H9 (cell line): Measurements from ENCODE around the gene RAB17. TPM values are rescaled to one million over a fixed set of nuclear protein-coding genes. Genes with fewer than 3 reads are reported as not detected.

ENCODE experiments used
- DNase-seq: peaks from one replicate; pipeline ENCODE4 v3.0.0-alpha.2; 2017
- H2AFZ ChIP-seq: one replicate; pipeline ENCODE4 v1.6.1; 2013; ENCODE audit warnings: mild to moderate bottlenecking, low read length, control low read depth, moderate library complexity
- H2AK5ac ChIP-seq: 2 replicates; pipeline ENCODE4 v1.6.1; 2013; ENCODE audit warnings: low read length, control low read depth, mixed read lengths; ENCODE audit not compliant: insufficient read length
- H2BK120ac ChIP-seq: one replicate; pipeline ENCODE4 v1.6.1; 2013; ENCODE audit warnings: low read depth, mild to moderate bottlenecking, low read length, control low read depth, inconsistent platforms; ENCODE audit not compliant: poor library complexity, severe bottlenecking
- H2BK12ac ChIP-seq: 2 replicates; pipeline ENCODE4 v1.6.1; 2013; ENCODE audit warnings: low read length, control low read depth, mixed read lengths, low read depth; ENCODE audit not compliant: insufficient read length
- H2BK15ac ChIP-seq: 2 replicates; pipeline ENCODE4 v1.6.1; 2013; ENCODE audit warnings: low read depth, low read length, control low read depth
- H2BK20ac ChIP-seq: one replicate; pipeline ENCODE4 v1.6.1; 2013; ENCODE audit warnings: low read depth, mild to moderate bottlenecking, low read length, control low read depth, inconsistent platforms; ENCODE audit not compliant: poor library complexity, severe bottlenecking
- H2BK5ac ChIP-seq: 2 replicates; pipeline ENCODE4 v1.6.1; 2013; ENCODE audit warnings: low read length, control low read depth, mixed read lengths; ENCODE audit not compliant: insufficient read length
- H3K14ac ChIP-seq: 2 replicates; pipeline ENCODE4 v1.6.1; 2013; ENCODE audit warnings: low read length, control low read depth; ENCODE audit not compliant: insufficient read depth
- H3K18ac ChIP-seq: 2 replicates; pipeline ENCODE4 v1.6.1; 2013; ENCODE audit warnings: low read depth, mild to moderate bottlenecking, mixed read lengths, low read length, control low read depth; ENCODE audit not compliant: insufficient read length
- H3K23ac ChIP-seq: 2 replicates; pipeline ENCODE4 v1.6.1; 2013; ENCODE audit warnings: low read length, control low read depth, mixed read lengths, low read depth; ENCODE audit not compliant: insufficient read length
- H3K23me2 ChIP-seq: 2 replicates; pipeline ENCODE4 v1.6.1; 2013; ENCODE audit warnings: low read depth, mild to moderate bottlenecking, mixed read lengths, low read length, control low read depth; ENCODE audit not compliant: insufficient read length, poor library complexity, severe bottlenecking
- H3K27ac ChIP-seq: 2 replicates; pipeline ENCODE4 v1.5.1; 2013; ENCODE audit warnings: low read length, control low read depth, mixed read lengths, low read depth; ENCODE audit not compliant: insufficient read length
- H3K27me3 ChIP-seq: 2 replicates; pipeline ENCODE4 v1.6.1; 2013; ENCODE audit warnings: low read length, control low read depth, inconsistent platforms; ENCODE audit not compliant: insufficient read depth
- H3K4ac ChIP-seq: 2 replicates; pipeline ENCODE4 v1.6.1; 2013; ENCODE audit warnings: low read depth, mild to moderate bottlenecking, control low read depth, inconsistent platforms, low read length, moderate library complexity
- H3K4me1 ChIP-seq: 2 replicates; pipeline ENCODE4 v1.6.1; 2013; ENCODE audit warnings: low read length, control low read depth, inconsistent platforms; ENCODE audit not compliant: insufficient read depth
- H3K4me2 ChIP-seq: 2 replicates; pipeline ENCODE4 v1.6.1; 2013; ENCODE audit warnings: low read length, control low read depth, mixed read lengths; ENCODE audit not compliant: insufficient read length, insufficient read depth
- H3K56ac ChIP-seq: 2 replicates; pipeline ENCODE4 v1.6.1; 2013; ENCODE audit warnings: low read depth, mild to moderate bottlenecking, mixed read lengths, low read length, control low read depth; ENCODE audit not compliant: insufficient read length
- H3K79me1 ChIP-seq: 2 replicates; pipeline ENCODE4 v1.6.1; 2013; ENCODE audit warnings: low read depth, mild to moderate bottlenecking, moderate library complexity, low read length, control low read depth, inconsistent platforms; ENCODE audit not compliant: insufficient read depth, poor library complexity, severe bottlenecking
- H3K79me2 ChIP-seq: 2 replicates; pipeline ENCODE4 v1.6.1; 2013; ENCODE audit warnings: low read length, control low read depth, inconsistent platforms; ENCODE audit not compliant: insufficient read depth
- H3K9ac ChIP-seq: 2 replicates; pipeline ENCODE4 v1.6.1; 2013; ENCODE audit warnings: low read length, control low read depth, mixed read lengths; ENCODE audit not compliant: insufficient read length; ENCODE audit errors: extremely low read depth
- H3K9me3 ChIP-seq: one replicate; pipeline ENCODE4 v1.6.1; 2013; ENCODE audit warnings: low read depth, low read length, inconsistent platforms; ENCODE audit not compliant: control insufficient read depth
- H3T11ph ChIP-seq: one replicate; pipeline ENCODE4 v1.6.1; 2013; ENCODE audit warnings: mild to moderate bottlenecking, low read length, control low read depth, inconsistent platforms
- H4K20me1 ChIP-seq: one replicate; pipeline ENCODE4 v1.6.1; 2013; ENCODE audit not compliant: control insufficient read depth, insufficient read length, insufficient read depth
- H4K5ac ChIP-seq: 2 replicates; pipeline ENCODE4 v1.6.1; 2013; ENCODE audit warnings: low read depth, mild to moderate bottlenecking, mixed read lengths, low read length, control low read depth; ENCODE audit not compliant: insufficient read length
- H4K8ac ChIP-seq: replicated peaks from 2 replicates; pipeline ENCODE4 v1.6.1; 2013; ENCODE audit warnings: low read length, control low read depth, mixed read lengths, low read depth; ENCODE audit not compliant: insufficient read length
- H4K91ac ChIP-seq: 2 replicates; pipeline ENCODE4 v1.6.1; 2013; ENCODE audit warnings: low read depth, mild to moderate bottlenecking, moderate library complexity, mixed read lengths, low read length, control low read depth; ENCODE audit not compliant: insufficient read length
- H3K27ac Mint-ChIP-seq, 3 experiments: 2 replicates in 2 of 3; 3 replicates in 1 of 3; pipeline ENCODE4 v1.8.0; 2020 to 2021; ENCODE audit warnings: mixed read lengths in 3 of 3, mild to moderate bottlenecking in 1 of 3, moderate library complexity in 1 of 3
- H3K27me3 Mint-ChIP-seq: 2 replicates; pipeline ENCODE4 v1.8.0; 2021; ENCODE audit warnings: low read depth, mild to moderate bottlenecking, moderate library complexity, mixed read lengths
- H3K36me3 Mint-ChIP-seq, 3 experiments: 2 replicates in 2 of 3; 3 replicates in 1 of 3; pipeline ENCODE4 v1.8.0; 2020 to 2021; ENCODE audit warnings: low read depth in 3 of 3, mixed read lengths in 3 of 3; ENCODE audit not compliant: insufficient read depth in 1 of 3
- H3K4me1 Mint-ChIP-seq, 2 experiments: 2 replicates each; pipeline ENCODE4 v1.8.0; 2020; ENCODE audit warnings: mixed read lengths in 2 of 2
- H3K4me3 Mint-ChIP-seq, 2 experiments: 2 replicates in 1 of 2; 3 replicates in 1 of 2; pipeline ENCODE4 v1.8.0; 2020 to 2021; ENCODE audit warnings: mild to moderate bottlenecking in 2 of 2, mixed read lengths in 2 of 2, moderate library complexity in 1 of 2
- H3K9me3 Mint-ChIP-seq, 2 experiments: 2 replicates in 1 of 2; 3 replicates in 1 of 2; pipeline ENCODE4 v1.8.0; 2020; ENCODE audit warnings: mild to moderate bottlenecking in 2 of 2, mixed read lengths in 2 of 2, moderate library complexity in 1 of 2
- WGBS: extraction: QIAGEN DNeasy Blood & Tissue Kit; methylation state at CpG from one replicate; pipeline ENCODE4 v1.1.7; 2013; ENCODE audit warnings: missing lambda C conversion rate, low lambda C conversion rate, mixed read lengths; ENCODE audit not compliant: insufficient read length; ENCODE audit errors: extremely low coverage; 5-methylcytosine and 5-hydroxymethylcytosine counted together
- total RNA-seq: library from RNA; stranded (reverse); gene quantifications from 2 replicates; pipeline ENCODE4 v1.2.1, GENCODE V29; 2021
- TF ChIP-seq, protein P1 (sequence below): fragments of 200-600 bp; sonication (generic); conservative IDR thresholded peaks from 3 replicates; pipeline ENCODE4 v1.8.0; 2021; ENCODE audit warnings: antibody characterized with exemption, mild to moderate bottlenecking

Gene RAB17
- total RNA-seq, 1 experiment from 2014 or later: 31.9 TPM

GRCh38 chr2:237532160-237532559 lies 58.4 kb downstream of the RAB17 start:
- Mint-ChIP-seq H3K4me1 (peaks cover 6 to 10% of the 10 kb centered on the region in 2 experiments), H3K27ac (no peak overlapping the region), H3K36me3 (no peaks in the 10 kb centered on the region; a peak in 2 of 7 replicates), H3K4me3 (no peak overlapping the region), H3K27me3 (peaks cover 24% of the 10 kb centered on the region), H3K9me3 (no peaks in the 10 kb centered on the region; a peak in 1 of 5 replicates)
- no peak overlapping the region for H4K91ac ChIP-seq
- WGBS: no CpG with 5 or more reads among the region's 11 CpGs
- H3K27me3 ChIP-seq: no peaks in the 10 kb centered on the region
- no peaks in the 10 kb centered on the region for H4K20me1 ChIP-seq
- H3K9me3 ChIP-seq: no peaks in the 10 kb centered on the region
- no peak overlapping the region for H2BK20ac ChIP-seq
- no peak overlapping the region for H3K4me2 ChIP-seq
- DNase-seq: no peak
- H2AFZ ChIP-seq: no peak overlapping the region
- H4K8ac ChIP-seq: no peak overlapping the region
- no peaks in the 10 kb centered on the region for H3K79me1 ChIP-seq
- no peaks in the 10 kb centered on the region for H3K79me2 ChIP-seq
- no peak overlapping the region for H2BK120ac ChIP-seq
- H3K9ac ChIP-seq: no peak overlapping the region
- no peak overlapping the region for H3K23ac ChIP-seq
- no peak overlapping the region for H2AK5ac ChIP-seq
- no peak overlapping the region for H2BK5ac ChIP-seq
- H2BK12ac ChIP-seq: no peak overlapping the region
- H2BK15ac ChIP-seq: no peak overlapping the region
- H3K4me1 ChIP-seq: no peaks in the 10 kb centered on the region
- H4K5ac ChIP-seq: no peak overlapping the region
- no peak overlapping the region for H3K18ac ChIP-seq
- H3K14ac ChIP-seq: no peak overlapping the region
- no peak overlapping the region for H3T11ph ChIP-seq
- H3K23me2 ChIP-seq: peaks cover 2% of the 10 kb centered on the region
- no peak overlapping the region for H3K56ac ChIP-seq
- H3K27ac ChIP-seq: no peak overlapping the region
- no peak overlapping the region for H3K4ac ChIP-seq
- TF ChIP-seq, protein P1, sequence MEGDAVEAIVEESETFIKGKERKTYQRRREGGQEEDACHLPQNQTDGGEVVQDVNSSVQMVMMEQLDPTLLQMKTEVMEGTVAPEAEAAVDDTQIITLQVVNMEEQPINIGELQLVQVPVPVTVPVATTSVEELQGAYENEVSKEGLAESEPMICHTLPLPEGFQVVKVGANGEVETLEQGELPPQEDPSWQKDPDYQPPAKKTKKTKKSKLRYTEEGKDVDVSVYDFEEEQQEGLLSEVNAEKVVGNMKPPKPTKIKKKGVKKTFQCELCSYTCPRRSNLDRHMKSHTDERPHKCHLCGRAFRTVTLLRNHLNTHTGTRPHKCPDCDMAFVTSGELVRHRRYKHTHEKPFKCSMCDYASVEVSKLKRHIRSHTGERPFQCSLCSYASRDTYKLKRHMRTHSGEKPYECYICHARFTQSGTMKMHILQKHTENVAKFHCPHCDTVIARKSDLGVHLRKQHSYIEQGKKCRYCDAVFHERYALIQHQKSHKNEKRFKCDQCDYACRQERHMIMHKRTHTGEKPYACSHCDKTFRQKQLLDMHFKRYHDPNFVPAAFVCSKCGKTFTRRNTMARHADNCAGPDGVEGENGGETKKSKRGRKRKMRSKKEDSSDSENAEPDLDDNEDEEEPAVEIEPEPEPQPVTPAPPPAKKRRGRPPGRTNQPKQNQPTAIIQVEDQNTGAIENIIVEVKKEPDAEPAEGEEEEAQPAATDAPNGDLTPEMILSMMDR: no peak
